Measurements from ENCODE around the gene TUT4.

Gene TUT4

GRCh38 chr1:52533713-52534112 is 19.2 kb downstream of the TUT4 start:
- TF ChIP-seq CTCF (IDR thresholded peaks at IDR 0.05; ENCODE audit: low read depth, low read length) = no peak
- H3K4me3 ChIP-seq (ENCODE audit: low read depth, low read length) = no peak overlapping the region

GRCh38 chr1:52532731-52533327 is 20.1 kb downstream of the TUT4 start:
- no peak for TF ChIP-seq CTCF (IDR thresholded peaks at IDR 0.05; ENCODE audit: low read depth, low read length)

GRCh38 chr1:52532247-52532646 is 20.6 kb downstream of the TUT4 start:
- TF ChIP-seq CTCF (IDR thresholded peaks at IDR 0.05; ENCODE audit: low read depth, low read length) = no peak
- H3K4me3 ChIP-seq (ENCODE audit: low read depth, low read length) = no peak overlapping the region

More at GRCh38 chr1:52532731-52533327, 20.1 kb downstream of the TUT4 start:
- H3K4me3 ChIP-seq (ENCODE audit: low read depth, low read length) = no peak overlapping the region

- no peak for TF ChIP-seq CTCF (IDR thresholded peaks at IDR 0.05; ENCODE audit: low read depth, low read length)
- H3K4me3 ChIP-seq (ENCODE audit: low read depth, low read length) = no peak overlapping the region
Observed at GRCh38 chr1:52531249-52531872, 21.5 kb downstream of the TUT4 start.

- no peak for TF ChIP-seq CTCF (IDR thresholded peaks at IDR 0.05; ENCODE audit: low read depth, low read length)
- H3K4me3 ChIP-seq (ENCODE audit: low read depth, low read length) = no peak overlapping the region
Observed at GRCh38 chr1:52530563-52531144, 22.2 kb downstream of the TUT4 start.

- no peak overlapping the region for H3K4me3 ChIP-seq (ENCODE audit: low read depth, low read length)
- no peak for TF ChIP-seq CTCF (IDR thresholded peaks at IDR 0.05; ENCODE audit: low read depth, low read length)
Observed at GRCh38 chr1:52523376-52523775, 29.5 kb downstream of the TUT4 start.

GRCh38 chr1:52520148-52520547 is 32.7 kb downstream of the TUT4 start:
- no peak overlapping the region for H3K4me3 ChIP-seq (ENCODE audit: low read depth, low read length)
- no peak for TF ChIP-seq CTCF (IDR thresholded peaks at IDR 0.05; ENCODE audit: low read depth, low read length)

All from WI38 (cell line).